GM23248 (cell line): ENCODE measurements around the gene STX2. TPM values are rescaled to one million over a fixed set of nuclear protein-coding genes. Genes with fewer than 3 reads are reported as not detected.

Experiments used
- DNase-seq: peaks from one replicate; pipeline ENCODE4 v3.0.0-alpha.2; 2015
- H2AFZ ChIP-seq: fragments of 200-600 bp; sonication (generic); 2 replicates; pipeline ENCODE4 v1.6.1; 2016; ENCODE audit warnings: antibody characterized with exemption
- H3F3A ChIP-seq: fragments of 200-600 bp; sonication (generic); 2 replicates; pipeline ENCODE4 v1.6.1; 2016; ENCODE audit warnings: mild to moderate bottlenecking, antibody characterized with exemption, mixed run types; ENCODE audit not compliant: insufficient read depth
- H3K27ac ChIP-seq: fragments of 200-600 bp; sonication (generic); 2 replicates; pipeline ENCODE4 v1.5.1; 2016; ENCODE audit warnings: mild to moderate bottlenecking
- H3K27me3 ChIP-seq: fragments of 200-600 bp; sonication (generic); replicated peaks from 2 replicates; pipeline ENCODE4 v1.6.1; 2016; ENCODE audit warnings: mild to moderate bottlenecking; ENCODE audit not compliant: insufficient read depth
- H3K36me3 ChIP-seq: fragments of 200-600 bp; sonication (generic); 2 replicates; pipeline ENCODE4 v1.6.1; 2016; ENCODE audit warnings: low read depth, mild to moderate bottlenecking
- H3K4me1 ChIP-seq: fragments of 200-600 bp; sonication (generic); 2 replicates; pipeline ENCODE4 v1.6.1; 2016; ENCODE audit warnings: mild to moderate bottlenecking; ENCODE audit not compliant: insufficient read depth
- H3K4me2 ChIP-seq: fragments of 200-600 bp; sonication (generic); one replicate; pipeline ENCODE4 v1.6.1; 2016; ENCODE audit warnings: mild to moderate bottlenecking; ENCODE audit not compliant: unreplicated experiment
- H3K4me3 ChIP-seq: fragments of 200-600 bp; sonication (generic); 2 replicates; pipeline ENCODE4 v1.5.1; 2016; ENCODE audit warnings: mild to moderate bottlenecking
- H3K79me2 ChIP-seq: fragments of 200-600 bp; sonication (generic); 2 replicates; pipeline ENCODE4 v1.6.1; 2016; ENCODE audit warnings: mild to moderate bottlenecking; ENCODE audit not compliant: insufficient read depth
- H3K9ac ChIP-seq: fragments of 200-600 bp; sonication (generic); 2 replicates; pipeline ENCODE4 v1.6.1; 2016; ENCODE audit warnings: mild to moderate bottlenecking
- H3K9me2 ChIP-seq: fragments of 200-600 bp; sonication (generic); 2 replicates; pipeline ENCODE4 v1.6.1; 2016; ENCODE audit warnings: mixed run types, mild to moderate bottlenecking, moderate library complexity; ENCODE audit not compliant: insufficient read depth
- H3K9me3 ChIP-seq: fragments of 200-600 bp; sonication (generic); one replicate; pipeline ENCODE4 v1.6.1; 2017; ENCODE audit warnings: low read depth
- H4K20me1 ChIP-seq: fragments of 200-600 bp; sonication (generic); 2 replicates; pipeline ENCODE4 v1.6.0; 2016; ENCODE audit not compliant: insufficient read depth
- EZH2 ChIP-seq: fragments of 200-600 bp; sonication (generic); IDR thresholded peaks from 2 replicates; pipeline ENCODE4 v1.6.1; 2018; ENCODE audit warnings: antibody characterized with exemption, mild to moderate bottlenecking; ENCODE audit not compliant: insufficient read depth, poor library complexity, severe bottlenecking
- EZH2phosphoT487 ChIP-seq: fragments of 200-600 bp; sonication (generic); IDR thresholded peaks from 2 replicates; pipeline ENCODE4 v1.6.1; 2018; ENCODE audit warnings: antibody characterized with exemption, moderate library complexity, mild to moderate bottlenecking, low read depth; ENCODE audit not compliant: insufficient read depth
- WGBS, 2 experiments: methylation state at CpG; one replicate each; pipeline ENCODE4 v1.1.6; 2015 to 2017; ENCODE audit warnings: low lambda C conversion rate in 2 of 2, low coverage in 1 of 2; ENCODE audit errors: missing lambda C conversion rate in 2 of 2; 5-methylcytosine and 5-hydroxymethylcytosine counted together
- in situ Hi-C: fragments of 300-500 bp; cut with MboI; formaldehyde crosslinking; loops from 2 replicates; pipeline ENCODE4 v1.15.0; 2020
- polyA plus RNA-seq: library from polyadenylated mRNA; unstranded; fragments of >200 nt; fragmentation: Nextera tagmentation; extraction: Ambion mirVana; gene quantifications from 2 replicates; pipeline ENCODE4 v1.2.1, GENCODE V29; 2016
- total RNA-seq: library from RNA; depleted of rRNA; stranded (reverse); fragments of >200 nt; shearing (Covaris generic); gene quantifications from 2 replicates; pipeline ENCODE4 v1.2.3, GENCODE V29; 2014

The STX2 gene
- total and polyA plus RNA-seq, 2 experiments from 2014 or later: 30.1 to 45.5 TPM

- H3F3A ChIP-seq: 0 out of 2 replicates have a peak, but pooled peaks cover 5% of the 10 kb centered on the region
- TF ChIP-seq EZH2: no peak
- no peak for TF ChIP-seq EZH2phosphoT487
- H3K36me3 ChIP-seq: no peaks in the 10 kb centered on the region
- H3K9me3 ChIP-seq: no peaks in the 10 kb centered on the region
- no peak overlapping the region for H2AFZ ChIP-seq
- H3K9me2 ChIP-seq: no peaks in the 10 kb centered on the region
- no peaks in the 10 kb centered on the region for H3K27me3 ChIP-seq
- WGBS, 2 experiments: 93 to 95% methylated on average over 6 of the region's 6 CpGs
- peaks cover 17% of the 10 kb centered on the region for H3K4me1 ChIP-seq
- no peak overlapping the region for H3K9ac ChIP-seq
- no peak overlapping the region for H3K4me3 ChIP-seq
- in situ Hi-C loops: no loop called here
- H3K79me2 ChIP-seq: peaks cover 83% of the 10 kb centered on the region
- no peak overlapping the region for H3K27ac ChIP-seq
- H3K4me2 ChIP-seq: no peak overlapping the region
- no peaks in the 10 kb centered on the region for H4K20me1 ChIP-seq
- DNase-seq: no peak
Observed at GRCh38 chr12:130835436-130835835, 3.6 kb downstream of the STX2 start.

DNA sequence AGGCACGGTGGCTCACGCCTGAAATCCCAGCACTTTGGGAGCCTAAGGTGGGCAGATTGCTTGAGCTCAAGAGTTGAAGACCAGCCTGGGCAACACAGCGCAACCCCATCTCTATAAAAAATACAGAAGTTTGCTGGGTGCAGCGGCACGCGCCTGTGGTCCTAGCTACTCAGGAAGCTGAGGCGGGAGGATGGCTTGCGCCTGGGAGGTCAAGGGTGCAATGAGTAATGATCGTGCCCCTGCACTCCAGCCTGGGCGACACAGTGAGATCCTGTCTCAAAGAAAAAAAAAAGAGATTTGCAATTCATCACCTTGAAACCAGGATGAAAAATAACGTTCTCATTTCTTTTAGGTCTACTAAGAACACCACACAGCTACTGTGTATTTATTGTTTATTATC, 4.0 kb downstream of the STX2 start:
- 88 to 89% methylated on average over 11 of the region's 11 CpGs for WGBS, 2 experiments
- Histone ChIP-seq H3K79me2 (peaks cover 88% of the 10 kb centered on the region), H3K4me3 (no peak overlapping the region), H3K36me3 (no peaks in the 10 kb centered on the region), H3K4me2 (no peak overlapping the region), H3K9me3 (no peaks in the 10 kb centered on the region), H3K4me1 (peaks cover 17% of the 10 kb centered on the region), H2AFZ (no peak overlapping the region), H3K9me2 (no peaks in the 10 kb centered on the region), H3K27ac (no peak overlapping the region), H3K27me3 (no peaks in the 10 kb centered on the region), H3F3A (0 out of 2 replicates have a peak, but pooled peaks cover 5% of the 10 kb centered on the region), H3K9ac (no peak overlapping the region), H4K20me1 (no peaks in the 10 kb centered on the region)
- DNase-seq: no peak
- in situ Hi-C loops: no loop called here
- no peak for TF ChIP-seq EZH2phosphoT487
- no peak for TF ChIP-seq EZH2

- Histone ChIP-seq H3K79me2 (peaks cover 100% of the 10 kb centered on the region), H2AFZ (no peak overlapping the region), H3K9me2 (no peaks in the 10 kb centered on the region), H3K36me3 (no peaks in the 10 kb centered on the region), H3K27ac (peak overlapping the region; percentile 16; the same call in 1 of the 2 replicates), H3K9ac (0 out of 2 replicates have a peak overlapping the region, but pooled peaks have one; percentile 0), H3K4me3 (no peak overlapping the region), H3F3A (0 out of 2 replicates have a peak, but pooled peaks cover 5% of the 10 kb centered on the region), H3K4me1 (peaks cover 14% of the 10 kb centered on the region), H3K27me3 (no peaks in the 10 kb centered on the region), H4K20me1 (no peaks in the 10 kb centered on the region), H3K9me3 (no peaks in the 10 kb centered on the region), H3K4me2 (peak overlapping the region; percentile 56)
- peak; percentile 81 for DNase-seq
- no peak for TF ChIP-seq EZH2phosphoT487
- no peak for TF ChIP-seq EZH2
- 53 to 57% methylated on average over 15 to 17 of the region's 17 CpGs for WGBS, 2 experiments
- in situ Hi-C loops: no loop called here
Observed at GRCh38 chr12:130832561-130833209, 6.4 kb downstream of the STX2 start.

- DNase-seq: no peak
- Histone ChIP-seq H3K4me2 (no peak overlapping the region), H4K20me1 (no peaks in the 10 kb centered on the region), H3K9me3 (no peaks in the 10 kb centered on the region), H3K79me2 (peaks cover 95% of the 10 kb centered on the region), H3K4me3 (no peak overlapping the region), H2AFZ (no peak overlapping the region), H3F3A (0 out of 2 replicates have a peak, but pooled peaks cover 5% of the 10 kb centered on the region), H3K4me1 (peaks cover 11% of the 10 kb centered on the region), H3K27me3 (no peaks in the 10 kb centered on the region), H3K27ac (no peak overlapping the region), H3K9me2 (no peaks in the 10 kb centered on the region), H3K36me3 (no peaks in the 10 kb centered on the region), H3K9ac (no peak overlapping the region)
- 80 to 83% methylated on average over 5 of the region's 5 CpGs for WGBS, 2 experiments
- TF ChIP-seq EZH2 (no peak), EZH2phosphoT487 (no peak)
- in situ Hi-C loops: no loop called here
Observed at GRCh38 chr12:130831876-130832405, 7.1 kb downstream of the STX2 start.
